H1 (cell line): ENCODE data around the gene ZBED4. TPM values are rescaled to one million over a fixed set of nuclear protein-coding genes. Genes with fewer than 3 reads are reported as not detected.

ENCODE experiments used
- EZH2 ChIP-seq: fragments of 200-600 bp; sonication (generic); IDR thresholded peaks from 2 replicates; pipeline ENCODE4 v1.7.1; 2012; ENCODE audit warnings: low read depth, mild to moderate bottlenecking, moderate library complexity, low read length, inconsistent platforms; ENCODE audit not compliant: severe bottlenecking
- KDM5A ChIP-seq: fragments of 200-600 bp; IDR thresholded peaks from 2 replicates; pipeline ENCODE4 v1.7.1; 2012; ENCODE audit warnings: mild to moderate bottlenecking, low read length, inconsistent platforms, mixed read lengths
- ZNF274 ChIP-seq: IDR thresholded peaks from 2 replicates; pipeline ENCODE4 v1.7.0; 2012; ENCODE audit warnings: low read length, borderline replicate concordance; ENCODE audit errors: extremely low read depth
- polyA plus RNA-seq, 7 experiments: library from polyadenylated mRNA; depleted of rRNA in 3 of 7; stranded (reverse) in 5 of 7; unstranded in 2 of 7; fragments of >200 nt in 5 of 7; fragments of 200-250 nt in 2 of 7; gene quantifications; 1 replicate in 5 of 7; 2 replicates in 1 of 7; 4 replicates in 1 of 7; pipeline versions ENCODE4 v1.2.1 to v1.2.3, GENCODE V29; 2011 to 2013; ENCODE audit warnings: missing spikeins in 2 of 7, mixed read lengths in 2 of 7
- total RNA-seq: library from RNA; stranded (reverse); fragmentation: NEBNext Ultra II Directional; extraction: Animal tissue kit (Norgen Biotek cat#: 25700); gene quantifications from 2 replicates; pipeline ENCODE4 v1.2.1, GENCODE V29; 2021
- TF ChIP-seq, protein P1 (sequence below): fragments of 300-600 bp; sonication (generic); IDR thresholded peaks from 2 replicates; pipeline ENCODE4 v1.7.1; 2012; ENCODE audit warnings: low read length, moderate library complexity, mild to moderate bottlenecking, inconsistent platforms; ENCODE audit not compliant: insufficient replicate concordance
- TF ChIP-seq, protein P2 (sequence below): IDR thresholded peaks from 2 replicates; pipeline ENCODE4 v1.6.1; 2011; ENCODE audit warnings: low read depth, mild to moderate bottlenecking, low read length; ENCODE audit not compliant: insufficient read depth

Gene ZBED4
- total and polyA plus RNA-seq, 2 of the 8 experiments (the other 6 are each of a cell fraction or from before 2014, with no cell fraction given), result 11.0 to 28.3 TPM

DNA sequence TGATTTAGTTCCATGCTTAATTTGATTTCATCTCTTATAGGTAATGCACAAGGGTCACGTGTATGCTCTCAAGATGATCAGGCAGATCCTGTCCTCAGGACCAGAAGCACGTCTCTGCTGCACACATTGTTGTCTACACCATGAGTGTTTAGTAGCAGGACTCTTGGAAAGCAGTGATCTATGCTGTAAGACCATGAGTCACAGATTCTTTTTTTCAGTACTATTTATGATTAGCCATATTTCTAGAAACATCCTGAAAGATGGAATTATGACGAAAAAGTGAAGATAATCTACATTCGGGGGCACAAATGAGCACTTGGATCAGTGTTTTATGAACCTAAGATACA, 29.6 kb downstream of the ZBED4 start (continued):
- TF ChIP-seq, protein P1, sequence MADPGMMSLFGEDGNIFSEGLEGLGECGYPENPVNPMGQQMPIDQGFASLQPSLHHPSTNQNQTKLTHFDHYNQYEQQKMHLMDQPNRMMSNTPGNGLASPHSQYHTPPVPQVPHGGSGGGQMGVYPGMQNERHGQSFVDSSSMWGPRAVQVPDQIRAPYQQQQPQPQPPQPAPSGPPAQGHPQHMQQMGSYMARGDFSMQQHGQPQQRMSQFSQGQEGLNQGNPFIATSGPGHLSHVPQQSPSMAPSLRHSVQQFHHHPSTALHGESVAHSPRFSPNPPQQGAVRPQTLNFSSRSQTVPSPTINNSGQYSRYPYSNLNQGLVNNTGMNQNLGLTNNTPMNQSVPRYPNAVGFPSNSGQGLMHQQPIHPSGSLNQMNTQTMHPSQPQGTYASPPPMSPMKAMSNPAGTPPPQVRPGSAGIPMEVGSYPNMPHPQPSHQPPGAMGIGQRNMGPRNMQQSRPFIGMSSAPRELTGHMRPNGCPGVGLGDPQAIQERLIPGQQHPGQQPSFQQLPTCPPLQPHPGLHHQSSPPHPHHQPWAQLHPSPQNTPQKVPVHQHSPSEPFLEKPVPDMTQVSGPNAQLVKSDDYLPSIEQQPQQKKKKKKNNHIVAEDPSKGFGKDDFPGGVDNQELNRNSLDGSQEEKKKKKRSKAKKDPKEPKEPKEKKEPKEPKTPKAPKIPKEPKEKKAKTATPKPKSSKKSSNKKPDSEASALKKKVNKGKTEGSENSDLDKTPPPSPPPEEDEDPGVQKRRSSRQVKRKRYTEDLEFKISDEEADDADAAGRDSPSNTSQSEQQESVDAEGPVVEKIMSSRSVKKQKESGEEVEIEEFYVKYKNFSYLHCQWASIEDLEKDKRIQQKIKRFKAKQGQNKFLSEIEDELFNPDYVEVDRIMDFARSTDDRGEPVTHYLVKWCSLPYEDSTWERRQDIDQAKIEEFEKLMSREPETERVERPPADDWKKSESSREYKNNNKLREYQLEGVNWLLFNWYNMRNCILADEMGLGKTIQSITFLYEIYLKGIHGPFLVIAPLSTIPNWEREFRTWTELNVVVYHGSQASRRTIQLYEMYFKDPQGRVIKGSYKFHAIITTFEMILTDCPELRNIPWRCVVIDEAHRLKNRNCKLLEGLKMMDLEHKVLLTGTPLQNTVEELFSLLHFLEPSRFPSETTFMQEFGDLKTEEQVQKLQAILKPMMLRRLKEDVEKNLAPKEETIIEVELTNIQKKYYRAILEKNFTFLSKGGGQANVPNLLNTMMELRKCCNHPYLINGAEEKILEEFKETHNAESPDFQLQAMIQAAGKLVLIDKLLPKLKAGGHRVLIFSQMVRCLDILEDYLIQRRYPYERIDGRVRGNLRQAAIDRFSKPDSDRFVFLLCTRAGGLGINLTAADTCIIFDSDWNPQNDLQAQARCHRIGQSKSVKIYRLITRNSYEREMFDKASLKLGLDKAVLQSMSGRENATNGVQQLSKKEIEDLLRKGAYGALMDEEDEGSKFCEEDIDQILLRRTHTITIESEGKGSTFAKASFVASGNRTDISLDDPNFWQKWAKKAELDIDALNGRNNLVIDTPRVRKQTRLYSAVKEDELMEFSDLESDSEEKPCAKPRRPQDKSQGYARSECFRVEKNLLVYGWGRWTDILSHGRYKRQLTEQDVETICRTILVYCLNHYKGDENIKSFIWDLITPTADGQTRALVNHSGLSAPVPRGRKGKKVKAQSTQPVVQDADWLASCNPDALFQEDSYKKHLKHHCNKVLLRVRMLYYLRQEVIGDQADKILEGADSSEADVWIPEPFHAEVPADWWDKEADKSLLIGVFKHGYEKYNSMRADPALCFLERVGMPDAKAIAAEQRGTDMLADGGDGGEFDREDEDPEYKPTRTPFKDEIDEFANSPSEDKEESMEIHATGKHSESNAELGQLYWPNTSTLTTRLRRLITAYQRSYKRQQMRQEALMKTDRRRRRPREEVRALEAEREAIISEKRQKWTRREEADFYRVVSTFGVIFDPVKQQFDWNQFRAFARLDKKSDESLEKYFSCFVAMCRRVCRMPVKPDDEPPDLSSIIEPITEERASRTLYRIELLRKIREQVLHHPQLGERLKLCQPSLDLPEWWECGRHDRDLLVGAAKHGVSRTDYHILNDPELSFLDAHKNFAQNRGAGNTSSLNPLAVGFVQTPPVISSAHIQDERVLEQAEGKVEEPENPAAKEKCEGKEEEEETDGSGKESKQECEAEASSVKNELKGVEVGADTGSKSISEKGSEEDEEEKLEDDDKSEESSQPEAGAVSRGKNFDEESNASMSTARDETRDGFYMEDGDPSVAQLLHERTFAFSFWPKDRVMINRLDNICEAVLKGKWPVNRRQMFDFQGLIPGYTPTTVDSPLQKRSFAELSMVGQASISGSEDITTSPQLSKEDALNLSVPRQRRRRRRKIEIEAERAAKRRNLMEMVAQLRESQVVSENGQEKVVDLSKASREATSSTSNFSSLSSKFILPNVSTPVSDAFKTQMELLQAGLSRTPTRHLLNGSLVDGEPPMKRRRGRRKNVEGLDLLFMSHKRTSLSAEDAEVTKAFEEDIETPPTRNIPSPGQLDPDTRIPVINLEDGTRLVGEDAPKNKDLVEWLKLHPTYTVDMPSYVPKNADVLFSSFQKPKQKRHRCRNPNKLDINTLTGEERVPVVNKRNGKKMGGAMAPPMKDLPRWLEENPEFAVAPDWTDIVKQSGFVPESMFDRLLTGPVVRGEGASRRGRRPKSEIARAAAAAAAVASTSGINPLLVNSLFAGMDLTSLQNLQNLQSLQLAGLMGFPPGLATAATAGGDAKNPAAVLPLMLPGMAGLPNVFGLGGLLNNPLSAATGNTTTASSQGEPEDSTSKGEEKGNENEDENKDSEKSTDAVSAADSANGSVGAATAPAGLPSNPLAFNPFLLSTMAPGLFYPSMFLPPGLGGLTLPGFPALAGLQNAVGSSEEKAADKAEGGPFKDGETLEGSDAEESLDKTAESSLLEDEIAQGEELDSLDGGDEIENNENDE, result no peak
- TF ChIP-seq ZNF274 (no peak), KDM5A (no peak), EZH2 (no peak)
- TF ChIP-seq, protein P2, sequence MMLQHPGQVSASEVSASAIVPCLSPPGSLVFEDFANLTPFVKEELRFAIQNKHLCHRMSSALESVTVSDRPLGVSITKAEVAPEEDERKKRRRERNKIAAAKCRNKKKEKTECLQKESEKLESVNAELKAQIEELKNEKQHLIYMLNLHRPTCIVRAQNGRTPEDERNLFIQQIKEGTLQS, result no peak
